ENCODE results near the gene TUBGCP3.

The TUBGCP3 gene

GRCh38 chr13:112532837-112533745, 54.9 kb downstream of the TUBGCP3 start:
- Histone ChIP-seq H3K36me3 (ENCODE audit: insufficient read depth, low read length) (peaks cover 17% of the 10 kb centered on the region), H3K9ac (ENCODE audit: low read length) (no peak overlapping the region), H3K27me3 (ENCODE audit: insufficient read depth, low read length) (no peaks in the 10 kb centered on the region), H3K4me1 (ENCODE audit: insufficient read depth, low read length, severe bottlenecking) (no peaks in the 10 kb centered on the region), H3K9me3 (ENCODE audit: low read length) (no peaks in the 10 kb centered on the region), H2AFZ (ENCODE audit: low read length) (no peak overlapping the region), H3K4me3 (ENCODE audit: low read depth, low read length, poor library complexity, severe bottlenecking) (no peak overlapping the region), H3K4me2 (ENCODE audit: low read length) (no peak overlapping the region), H4K20me1 (ENCODE audit: insufficient read depth, low read length) (no peaks in the 10 kb centered on the region), H3K9me2 (ENCODE audit: low read depth, low read length) (no peaks in the 10 kb centered on the region), H3F3A (ENCODE audit: insufficient read depth, low read length) (no peaks in the 10 kb centered on the region), H3K27ac (ENCODE audit: low read depth, low read length, poor library complexity, severe bottlenecking) (no peak overlapping the region), H3K79me2 (ENCODE audit: insufficient read depth, low read length) (no peaks in the 10 kb centered on the region)
- TF ChIP-seq EZH2 (IDR thresholded peaks at IDR 0.05; ENCODE audit: borderline replicate concordance, low read length) (no peak), CTCF (IDR thresholded peaks at IDR 0.05; ENCODE audit: low read length) (no peak)

- H3F3A ChIP-seq (ENCODE audit: insufficient read depth, low read length): no peaks in the 10 kb centered on the region
- no peaks in the 10 kb centered on the region for H4K20me1 ChIP-seq (ENCODE audit: insufficient read depth, low read length)
- no peak overlapping the region for H3K27ac ChIP-seq (ENCODE audit: low read depth, low read length, poor library complexity, severe bottlenecking)
- no peak for TF ChIP-seq CTCF (IDR thresholded peaks at IDR 0.05; ENCODE audit: low read length)
- TF ChIP-seq EZH2 (IDR thresholded peaks at IDR 0.05; ENCODE audit: borderline replicate concordance, low read length): no peak
- H3K9me3 ChIP-seq (ENCODE audit: low read length): no peaks in the 10 kb centered on the region
- H3K4me2 ChIP-seq (ENCODE audit: low read length): no peak overlapping the region
- no peaks in the 10 kb centered on the region for H3K79me2 ChIP-seq (ENCODE audit: insufficient read depth, low read length)
- H3K36me3 ChIP-seq (ENCODE audit: insufficient read depth, low read length): peaks cover 24% of the 10 kb centered on the region
- H3K9me2 ChIP-seq (ENCODE audit: low read depth, low read length): no peaks in the 10 kb centered on the region
- no peak overlapping the region for H3K4me3 ChIP-seq (ENCODE audit: low read depth, low read length, poor library complexity, severe bottlenecking)
- no peak overlapping the region for H3K9ac ChIP-seq (ENCODE audit: low read length)
- no peaks in the 10 kb centered on the region for H3K27me3 ChIP-seq (ENCODE audit: insufficient read depth, low read length)
- no peak overlapping the region for H2AFZ ChIP-seq (ENCODE audit: low read length)
- H3K4me1 ChIP-seq (ENCODE audit: insufficient read depth, low read length, severe bottlenecking): no peaks in the 10 kb centered on the region
Measured at GRCh38 chr13:112531263-112531794, 56.6 kb downstream of the TUBGCP3 start.

DNA sequence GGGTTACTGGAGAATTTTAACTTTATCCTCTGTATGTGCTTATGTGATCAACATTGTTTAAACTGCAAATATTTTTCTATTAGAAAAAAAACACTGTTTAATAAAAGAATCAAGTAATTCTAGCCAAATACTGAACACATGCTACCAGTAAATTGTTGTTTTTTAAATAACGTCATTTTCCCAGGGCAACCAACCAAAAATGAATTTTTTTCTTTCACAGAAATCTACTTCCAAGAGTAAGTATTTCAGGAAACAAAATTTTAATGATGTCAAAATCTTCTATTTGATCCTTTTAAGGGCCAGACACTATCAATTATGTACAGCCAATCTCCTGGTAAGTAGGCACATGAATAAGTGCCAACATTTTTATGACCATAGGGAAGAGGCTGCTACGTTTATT, 57.1 kb downstream of the TUBGCP3 start:
- no peaks in the 10 kb centered on the region for H3K27me3 ChIP-seq (ENCODE audit: insufficient read depth, low read length)
- H3K4me3 ChIP-seq (ENCODE audit: low read depth, low read length, poor library complexity, severe bottlenecking): no peak overlapping the region
- H3K4me1 ChIP-seq (ENCODE audit: insufficient read depth, low read length, severe bottlenecking): no peaks in the 10 kb centered on the region
- H3K9me3 ChIP-seq (ENCODE audit: low read length): no peaks in the 10 kb centered on the region
- H3K36me3 ChIP-seq (ENCODE audit: insufficient read depth, low read length): peaks cover 25% of the 10 kb centered on the region
- H3K9me2 ChIP-seq (ENCODE audit: low read depth, low read length): no peaks in the 10 kb centered on the region
- TF ChIP-seq EZH2 (IDR thresholded peaks at IDR 0.05; ENCODE audit: borderline replicate concordance, low read length) (no peak), CTCF (IDR thresholded peaks at IDR 0.05; ENCODE audit: low read length) (no peak)
- no peak overlapping the region for H3K4me2 ChIP-seq (ENCODE audit: low read length)
- no peaks in the 10 kb centered on the region for H4K20me1 ChIP-seq (ENCODE audit: insufficient read depth, low read length)
- no peaks in the 10 kb centered on the region for H3K79me2 ChIP-seq (ENCODE audit: insufficient read depth, low read length)
- H3K9ac ChIP-seq (ENCODE audit: low read length): no peak overlapping the region
- H2AFZ ChIP-seq (ENCODE audit: low read length): no peak overlapping the region
- no peak overlapping the region for H3K27ac ChIP-seq (ENCODE audit: low read depth, low read length, poor library complexity, severe bottlenecking)
- no peaks in the 10 kb centered on the region for H3F3A ChIP-seq (ENCODE audit: insufficient read depth, low read length)

All from OCI-LY1 (cell line).